Measurements from ENCODE around the gene SLC25A21. TPM values are rescaled to one million over a fixed set of nuclear protein-coding genes. Genes with fewer than 3 reads are reported as not detected.

SLC25A21 gene
- total RNA-seq, 1 donor from 2014 or later: 6.4 TPM

- H3K79me2 ChIP-seq (ENCODE audit: low read depth): peaks cover 4% of the 10 kb centered on the region
- peaks cover 3% of the 10 kb centered on the region for H3K36me3 Mint-ChIP-seq
- H3K9me3 ChIP-seq (ENCODE audit: low read depth): peaks cover 7% of the 10 kb centered on the region
- H3K4me2 ChIP-seq: no peak overlapping the region
- TF ChIP-seq EZH2 (IDR thresholded peaks at IDR 0.05): no peak
- no peak for TF ChIP-seq EZH2phosphoT487 (IDR thresholded peaks at IDR 0.05)
- TF ChIP-seq, protein P1, sequence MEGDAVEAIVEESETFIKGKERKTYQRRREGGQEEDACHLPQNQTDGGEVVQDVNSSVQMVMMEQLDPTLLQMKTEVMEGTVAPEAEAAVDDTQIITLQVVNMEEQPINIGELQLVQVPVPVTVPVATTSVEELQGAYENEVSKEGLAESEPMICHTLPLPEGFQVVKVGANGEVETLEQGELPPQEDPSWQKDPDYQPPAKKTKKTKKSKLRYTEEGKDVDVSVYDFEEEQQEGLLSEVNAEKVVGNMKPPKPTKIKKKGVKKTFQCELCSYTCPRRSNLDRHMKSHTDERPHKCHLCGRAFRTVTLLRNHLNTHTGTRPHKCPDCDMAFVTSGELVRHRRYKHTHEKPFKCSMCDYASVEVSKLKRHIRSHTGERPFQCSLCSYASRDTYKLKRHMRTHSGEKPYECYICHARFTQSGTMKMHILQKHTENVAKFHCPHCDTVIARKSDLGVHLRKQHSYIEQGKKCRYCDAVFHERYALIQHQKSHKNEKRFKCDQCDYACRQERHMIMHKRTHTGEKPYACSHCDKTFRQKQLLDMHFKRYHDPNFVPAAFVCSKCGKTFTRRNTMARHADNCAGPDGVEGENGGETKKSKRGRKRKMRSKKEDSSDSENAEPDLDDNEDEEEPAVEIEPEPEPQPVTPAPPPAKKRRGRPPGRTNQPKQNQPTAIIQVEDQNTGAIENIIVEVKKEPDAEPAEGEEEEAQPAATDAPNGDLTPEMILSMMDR (IDR thresholded peaks at IDR 0.05): no peak
- H3K9me3 Mint-ChIP-seq: peaks cover 30% of the 10 kb centered on the region
- peaks cover 2% of the 10 kb centered on the region for H3K27me3 Mint-ChIP-seq (ENCODE audit: insufficient read depth, low read depth)
- H2AFZ ChIP-seq (replicated peaks): no peak overlapping the region
- no peaks in the 10 kb centered on the region for H3K4me1 Mint-ChIP-seq
- H3K36me3 ChIP-seq: no peaks in the 10 kb centered on the region
- DNase-seq (ENCODE audit: low spot score): no peak
- no peaks in the 10 kb centered on the region for H3K4me1 ChIP-seq
- H3K4me3 ChIP-seq: no peak overlapping the region
- H3F3A ChIP-seq (ENCODE audit: low read depth): no peaks in the 10 kb centered on the region
- H3K27me3 ChIP-seq: no peaks in the 10 kb centered on the region
- H3K27ac Mint-ChIP-seq: no peak overlapping the region
- no peaks in the 10 kb centered on the region for H4K20me1 ChIP-seq (ENCODE audit: low read depth)
- no peak overlapping the region for H3K4me3 Mint-ChIP-seq
- no peak overlapping the region for H3K27ac ChIP-seq
- H3K9ac ChIP-seq: no peak overlapping the region
Measured at GRCh38 chr14:37157987-37158386, 14.4 kb downstream of the SLC25A21 start.

- Mint-ChIP-seq H3K9me3 (peaks cover 16% of the 10 kb centered on the region), H3K4me1 (no peaks in the 10 kb centered on the region), H3K27me3 (ENCODE audit: insufficient read depth, low read depth) (no peaks in the 10 kb centered on the region), H3K36me3 (peaks cover 3% of the 10 kb centered on the region), H3K4me3 (no peak overlapping the region), H3K27ac (peak overlapping the region; percentile 3)
- H3K4me1 ChIP-seq: no peaks in the 10 kb centered on the region
- TF ChIP-seq, protein P1 (IDR thresholded peaks at IDR 0.05): no peak
- TF ChIP-seq EZH2phosphoT487 (IDR thresholded peaks at IDR 0.05) (no peak), EZH2 (IDR thresholded peaks at IDR 0.05) (no peak)
- no peak overlapping the region for H3K9ac ChIP-seq
- H2AFZ ChIP-seq (replicated peaks): no peak overlapping the region
- DNase-seq (ENCODE audit: low spot score): no peak
- no peaks in the 10 kb centered on the region for H3F3A ChIP-seq (ENCODE audit: low read depth)
- H4K20me1 ChIP-seq (ENCODE audit: low read depth): no peaks in the 10 kb centered on the region
- H3K27ac ChIP-seq: no peak overlapping the region
- peaks cover 7% of the 10 kb centered on the region for H3K9me3 ChIP-seq (ENCODE audit: low read depth)
- peaks cover 4% of the 10 kb centered on the region for H3K79me2 ChIP-seq (ENCODE audit: low read depth)
- H3K4me2 ChIP-seq: no peak overlapping the region
- no peaks in the 10 kb centered on the region for H3K36me3 ChIP-seq
- H3K27me3 ChIP-seq: no peaks in the 10 kb centered on the region
- H3K4me3 ChIP-seq: no peak overlapping the region
Measured at GRCh38 chr14:37153483-37153882, 18.9 kb downstream of the SLC25A21 start.

- Histone ChIP-seq H3K4me2 (no peak overlapping the region), H3K79me2 (ENCODE audit: low read depth) (peaks cover 4% of the 10 kb centered on the region), H3K4me1 (no peaks in the 10 kb centered on the region), H4K20me1 (ENCODE audit: low read depth) (no peaks in the 10 kb centered on the region), H3K27me3 (no peaks in the 10 kb centered on the region), H3K27ac (no peak overlapping the region), H3K36me3 (no peaks in the 10 kb centered on the region), H3K9me3 (ENCODE audit: low read depth) (peaks cover 7% of the 10 kb centered on the region), H3F3A (ENCODE audit: low read depth) (no peaks in the 10 kb centered on the region), H3K4me3 (no peak overlapping the region), H3K9ac (no peak overlapping the region), H2AFZ (replicated peaks) (no peak overlapping the region)
- no peak for DNase-seq (ENCODE audit: low spot score)
- Mint-ChIP-seq H3K9me3 (peaks cover 14% of the 10 kb centered on the region), H3K4me1 (no peaks in the 10 kb centered on the region), H3K36me3 (peaks cover 3% of the 10 kb centered on the region), H3K27me3 (ENCODE audit: insufficient read depth, low read depth) (no peaks in the 10 kb centered on the region), H3K27ac (no peak overlapping the region), H3K4me3 (no peak overlapping the region)
- TF ChIP-seq EZH2phosphoT487 (IDR thresholded peaks at IDR 0.05): no peak
- no peak for TF ChIP-seq EZH2 (IDR thresholded peaks at IDR 0.05)
- TF ChIP-seq, protein P1 (IDR thresholded peaks at IDR 0.05): no peak
Measured at GRCh38 chr14:37153005-37153404, 19.4 kb downstream of the SLC25A21 start.
